Stomach smooth muscle (tissue), 2 donors: ENCODE data around the gene IPPK.

ENCODE experiments used
- H3K27ac ChIP-seq: one replicate; pipeline ENCODE4 v1.7.0; 2013; ENCODE audit warnings: mild to moderate bottlenecking, low read length, inconsistent platforms
- H3K27me3 ChIP-seq, 2 donors: one replicate each; pipeline ENCODE4 v1.7.0; 2013; ENCODE audit warnings: low read length in 2 of 2; ENCODE audit not compliant: insufficient read depth in 2 of 2, control insufficient read depth in 1 of 2
- H3K36me3 ChIP-seq, 2 donors: one replicate each; pipeline ENCODE4 v1.7.0; 2013; ENCODE audit warnings: low read length in 2 of 2; ENCODE audit not compliant: control insufficient read depth in 2 of 2, insufficient read depth in 2 of 2
- H3K4me1 ChIP-seq: one replicate; pipeline ENCODE4 v1.7.0; 2013; ENCODE audit warnings: low read length; ENCODE audit not compliant: control insufficient read depth, insufficient read depth
- H3K4me3 ChIP-seq, 2 donors: one replicate each; pipeline ENCODE4 v1.7.0; 2013; ENCODE audit warnings: low read length in 2 of 2
- H3K9ac ChIP-seq, 2 donors: one replicate each; pipeline ENCODE4 v1.7.0; 2013; ENCODE audit warnings: low read length in 2 of 2, mild to moderate bottlenecking in 1 of 2
- H3K9me3 ChIP-seq, 2 donors: one replicate each; pipeline ENCODE4 v1.7.0; 2013; ENCODE audit warnings: low read length in 2 of 2; ENCODE audit not compliant: control insufficient read depth in 2 of 2
- donor health status: healthy.
- donor health status: Pancreatic carcinoma.

The IPPK gene

GRCh38 chr9:92686954-92687353 lies 17.0 kb upstream of the IPPK start:
- Histone ChIP-seq H3K36me3 (no peaks in the 10 kb centered on the region), H3K27me3 (no peaks in the 10 kb centered on the region), H3K9ac (no peak overlapping the region), H3K27ac (no peak overlapping the region), H3K4me1 (no peaks in the 10 kb centered on the region), H3K4me3 (no peak overlapping the region), H3K9me3 (no peaks in the 10 kb centered on the region)

GRCh38 chr9:92685022-92685421 lies 15.1 kb upstream of the IPPK start:
- no peaks in the 10 kb centered on the region for H3K36me3 ChIP-seq
- H3K9me3 ChIP-seq = no peaks in the 10 kb centered on the region
- no peak overlapping the region for H3K9ac ChIP-seq
- peaks cover 0 to 7% of the 10 kb centered on the region in 2 donors for H3K27me3 ChIP-seq
- no peak overlapping the region for H3K27ac ChIP-seq
- no peaks in the 10 kb centered on the region for H3K4me1 ChIP-seq
- no peak overlapping the region for H3K4me3 ChIP-seq

GRCh38 chr9:92682269-92682668 lies 12.3 kb upstream of the IPPK start:
- no peaks in the 10 kb centered on the region for H3K4me1 ChIP-seq
- no peak overlapping the region for H3K4me3 ChIP-seq
- peaks cover 0 to 11% of the 10 kb centered on the region in 2 donors for H3K27me3 ChIP-seq
- H3K27ac ChIP-seq = no peak overlapping the region
- no peak overlapping the region for H3K9ac ChIP-seq
- H3K9me3 ChIP-seq = no peaks in the 10 kb centered on the region
- H3K36me3 ChIP-seq = no peaks in the 10 kb centered on the region

DNA sequence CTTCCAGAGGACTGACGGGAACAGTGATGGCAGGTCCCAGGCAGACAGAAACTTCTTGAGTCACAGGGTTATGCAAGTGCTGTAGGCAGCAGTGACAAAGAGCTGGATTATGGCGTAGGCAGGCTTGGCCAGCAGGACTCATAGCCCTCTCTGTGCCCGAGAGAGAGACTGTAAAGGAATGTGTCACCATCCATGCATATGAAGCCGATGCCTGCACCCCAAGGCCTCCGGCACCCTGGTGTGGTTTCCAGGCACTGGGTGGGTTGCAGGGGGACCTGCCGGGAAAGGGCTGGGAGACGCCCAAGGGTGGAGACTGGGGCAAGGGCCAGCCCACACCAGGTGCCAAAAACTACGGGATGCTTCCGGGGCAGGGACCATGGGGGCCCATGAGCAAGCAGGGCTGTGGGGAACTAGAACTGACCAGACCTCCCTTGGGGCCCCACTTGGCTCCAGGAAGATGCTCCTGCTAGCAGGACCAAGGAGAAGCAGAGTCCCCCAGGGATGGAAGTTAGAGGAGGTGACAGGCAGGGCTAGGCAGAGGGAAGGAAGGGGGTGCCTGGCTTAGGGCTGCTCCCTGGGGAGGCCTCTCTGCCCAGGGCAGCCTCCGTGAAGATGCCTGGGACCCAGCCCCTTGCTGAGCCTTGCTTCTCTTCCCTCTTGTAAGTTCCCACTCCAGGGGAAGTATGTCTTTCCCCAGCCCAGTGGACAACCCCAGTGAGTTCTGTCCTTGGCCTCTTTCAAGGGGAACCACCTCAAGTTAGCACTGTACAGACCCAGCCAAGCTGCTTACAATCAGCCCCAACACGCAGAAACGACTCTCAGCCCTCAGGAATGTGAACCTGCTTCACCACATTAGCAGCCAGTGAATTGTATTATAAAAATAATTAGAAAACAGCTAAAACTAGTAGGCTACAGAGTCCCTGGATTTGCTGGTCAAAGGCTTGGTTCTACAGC lies 10.5 kb upstream of the IPPK start:
- H3K9ac ChIP-seq = no peak overlapping the region
- no peaks in the 10 kb centered on the region for H3K4me1 ChIP-seq
- H3K27me3 ChIP-seq = peaks cover 0 to 11% of the 10 kb centered on the region in 2 donors
- H3K4me3 ChIP-seq = no peak overlapping the region
- no peaks in the 10 kb centered on the region for H3K36me3 ChIP-seq
- H3K27ac ChIP-seq = no peak overlapping the region
- no peaks in the 10 kb centered on the region for H3K9me3 ChIP-seq

GRCh38 chr9:92679413-92680165 lies 9.7 kb upstream of the IPPK start:
- peaks cover 0 to 11% of the 10 kb centered on the region in 2 donors for H3K27me3 ChIP-seq
- H3K36me3 ChIP-seq = no peaks in the 10 kb centered on the region
- no peaks in the 10 kb centered on the region for H3K9me3 ChIP-seq
- H3K4me3 ChIP-seq = no peak overlapping the region
- no peaks in the 10 kb centered on the region for H3K4me1 ChIP-seq
- H3K9ac ChIP-seq = no peak overlapping the region
- H3K27ac ChIP-seq = no peak overlapping the region

DNA sequence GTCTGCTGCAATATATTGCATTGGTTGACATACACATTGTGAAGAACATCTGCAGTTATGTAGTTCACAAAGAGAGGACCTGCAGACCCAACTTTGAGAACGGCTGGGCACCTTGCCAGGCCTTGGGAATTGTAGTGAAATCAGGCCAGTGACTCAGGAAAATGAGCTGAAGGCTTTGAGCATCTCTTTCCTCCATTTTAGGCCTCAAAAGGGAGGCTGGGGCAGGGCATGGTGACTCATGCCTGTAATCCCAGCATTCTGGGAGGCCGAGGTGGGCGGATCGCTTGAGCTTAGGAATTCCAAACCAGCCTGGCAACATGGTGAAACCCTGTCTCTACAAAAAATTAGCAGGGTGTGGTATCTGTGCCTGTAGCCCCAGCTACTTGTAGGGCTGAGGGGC lies 1.4 kb upstream of the IPPK start:
- H3K9ac ChIP-seq = no peak overlapping the region
- no peaks in the 10 kb centered on the region for H3K27me3 ChIP-seq
- H3K27ac ChIP-seq = no peak overlapping the region
- H3K36me3 ChIP-seq = peaks cover under 1 to 3% of the 10 kb centered on the region in 2 donors
- H3K9me3 ChIP-seq = no peaks in the 10 kb centered on the region
- H3K4me3 ChIP-seq = peak overlapping the region; percentile 96 to 99
- peaks cover 18% of the 10 kb centered on the region for H3K4me1 ChIP-seq

- no peaks in the 10 kb centered on the region for H3K9me3 ChIP-seq
- no peaks in the 10 kb centered on the region for H3K27me3 ChIP-seq
- H3K4me3 ChIP-seq = peak overlapping the region; percentile 94 to 99
- peak overlapping the region; percentile 79 to 92 for H3K9ac ChIP-seq
- peaks cover 5 to 6% of the 10 kb centered on the region in 2 donors for H3K36me3 ChIP-seq
- peak overlapping the region; percentile 74 for H3K27ac ChIP-seq
- H3K4me1 ChIP-seq = peaks cover 24% of the 10 kb centered on the region
These were observed 423 bp downstream of the IPPK start for GRCh38 chr9:92669527-92669889.

DNA sequence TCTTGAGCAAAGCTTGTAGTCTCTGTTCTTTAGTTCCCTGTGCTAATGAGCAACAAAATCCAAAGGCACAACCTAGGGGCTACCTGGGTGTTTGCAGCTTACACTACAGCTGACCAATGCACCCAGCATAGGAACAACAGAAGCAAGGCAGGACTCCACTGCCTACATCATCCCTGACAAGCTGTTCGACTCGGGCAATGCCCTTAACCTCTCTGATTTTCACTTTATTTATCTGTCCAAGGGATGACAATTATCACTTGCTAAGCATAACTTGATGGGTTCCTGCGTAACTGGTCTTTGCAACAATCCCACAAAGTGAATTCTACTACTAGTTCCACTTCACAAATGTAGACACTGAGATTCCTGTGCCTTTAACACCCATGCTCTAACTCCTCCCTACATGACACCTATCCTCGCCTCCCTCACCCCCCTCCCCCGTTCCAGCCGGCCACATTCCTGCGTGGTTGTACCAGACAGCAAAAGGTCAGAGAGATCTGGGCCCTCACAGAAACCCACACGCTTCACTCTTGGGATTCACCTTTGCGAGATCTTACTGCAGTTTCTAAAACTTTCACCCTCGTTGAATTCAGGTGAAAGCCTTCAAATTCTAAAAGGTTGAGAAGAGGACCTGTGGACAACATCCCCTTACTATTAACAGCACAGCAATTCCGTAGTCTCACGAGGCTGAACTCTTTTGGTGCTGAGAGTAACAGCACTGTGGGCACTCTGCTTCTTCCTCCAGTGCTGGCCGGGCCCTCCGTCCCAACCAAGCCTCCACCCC lies 995 bp downstream of the IPPK start:
- Histone ChIP-seq H3K36me3 (peaks cover 5 to 6% of the 10 kb centered on the region in 2 donors), H3K9me3 (no peaks in the 10 kb centered on the region), H3K9ac (peak overlapping the region; percentile 79 to 92), H3K4me3 (peak overlapping the region; percentile 94 to 99), H3K4me1 (peaks cover 24% of the 10 kb centered on the region), H3K27me3 (no peaks in the 10 kb centered on the region), H3K27ac (peak overlapping the region; percentile 74)

- Histone ChIP-seq H3K27ac (no peak overlapping the region), H3K27me3 (no peaks in the 10 kb centered on the region), H3K9ac (no peak overlapping the region), H3K9me3 (no peaks in the 10 kb centered on the region), H3K4me3 (no peak overlapping the region), H3K36me3 (peaks cover 6 to 9% of the 10 kb centered on the region in 2 donors), H3K4me1 (peaks cover 24% of the 10 kb centered on the region)
These were observed 2.9 kb downstream of the IPPK start for GRCh38 chr9:92666912-92667532.

- H3K4me1 ChIP-seq = peaks cover 21% of the 10 kb centered on the region
- H3K27me3 ChIP-seq = no peaks in the 10 kb centered on the region
- no peaks in the 10 kb centered on the region for H3K9me3 ChIP-seq
- no peak overlapping the region for H3K4me3 ChIP-seq
- H3K9ac ChIP-seq = no peak overlapping the region
- no peak overlapping the region for H3K27ac ChIP-seq
- peaks cover 6 to 9% of the 10 kb centered on the region in 2 donors for H3K36me3 ChIP-seq
These were observed 3.7 kb downstream of the IPPK start for GRCh38 chr9:92666236-92666635.
